ENCODE data around the gene TAPBP. TPM values are rescaled to one million over a fixed set of nuclear protein-coding genes. Genes with fewer than 3 reads are reported as not detected.

The TAPBP gene
- total and polyA plus RNA-seq, 3 donors from 2014 or later, result 34.6 to 128 (median 76.5) TPM

GRCh38 chr6:33339193-33339592 is 25.3 kb upstream of the TAPBP start:
- Histone ChIP-seq H3K27ac (no peak overlapping the region), H3K36me3 (ENCODE audit: low read depth, missing control alignments) (no peaks in the 10 kb centered on the region), H3K27me3 (no peaks in the 10 kb centered on the region), H3K4me1 (no peaks in the 10 kb centered on the region), H3K9me3 (no peaks in the 10 kb centered on the region), H3K4me3 (no peak overlapping the region)
- intact Hi-C loops (cut with DNase I; ENCODE audit: low total_unique reads), result no loop called here
- no peak for DNase-seq
- 84 to 90% methylated on average over 6 of the region's 6 CpGs for WGBS, 2 donors
- TF ChIP-seq CTCF (IDR thresholded peaks at IDR 0.05), result no peak
- no peak for TF ChIP-seq POLR2A (IDR thresholded peaks at IDR 0.05)

- 59 to 90% methylated on average over 3 of the region's 3 CpGs for WGBS, 2 donors
- Histone ChIP-seq H3K9me3 (no peaks in the 10 kb centered on the region), H3K27me3 (no peaks in the 10 kb centered on the region), H3K4me1 (no peaks in the 10 kb centered on the region), H3K36me3 (ENCODE audit: low read depth, missing control alignments) (no peaks in the 10 kb centered on the region), H3K4me3 (no peak overlapping the region), H3K27ac (no peak overlapping the region)
- intact Hi-C loops (cut with DNase I; ENCODE audit: low total_unique reads), result no loop called here
- DNase-seq, result no peak
- TF ChIP-seq POLR2A (IDR thresholded peaks at IDR 0.05), result no peak
- no peak for TF ChIP-seq CTCF (IDR thresholded peaks at IDR 0.05)
Observed at GRCh38 chr6:33336495-33336894, 22.6 kb upstream of the TAPBP start.

- no peak for TF ChIP-seq POLR2A (IDR thresholded peaks at IDR 0.05)
- TF ChIP-seq CTCF (IDR thresholded peaks at IDR 0.05), result no peak
- intact Hi-C loops (cut with DNase I; ENCODE audit: low total_unique reads), result no loop called here
- H3K9me3 ChIP-seq, result no peaks in the 10 kb centered on the region
- no peaks in the 10 kb centered on the region for H3K4me1 ChIP-seq
- 75% methylated on average over 4 of the region's 4 CpGs for WGBS, 2 donors
- no peak overlapping the region for H3K27ac ChIP-seq
- DNase-seq, result no peak
- H3K27me3 ChIP-seq, result no peaks in the 10 kb centered on the region
- H3K36me3 ChIP-seq (ENCODE audit: low read depth, missing control alignments), result no peaks in the 10 kb centered on the region
- no peak overlapping the region for H3K4me3 ChIP-seq
Observed at GRCh38 chr6:33335916-33336315, 22.0 kb upstream of the TAPBP start.

GRCh38 chr6:33333666-33334065 is 19.8 kb upstream of the TAPBP start:
- no peak overlapping the region for H3K4me3 ChIP-seq
- H3K36me3 ChIP-seq (ENCODE audit: low read depth, missing control alignments), result no peaks in the 10 kb centered on the region
- H3K9me3 ChIP-seq, result no peaks in the 10 kb centered on the region
- DNase-seq, result no peak
- no peaks in the 10 kb centered on the region for H3K27me3 ChIP-seq
- intact Hi-C loops (cut with DNase I; ENCODE audit: low total_unique reads), result no loop called here
- 92 to 94% methylated on average over 4 of the region's 4 CpGs for WGBS, 2 donors
- TF ChIP-seq POLR2A (IDR thresholded peaks at IDR 0.05) (no peak), CTCF (IDR thresholded peaks at IDR 0.05) (no peak)
- no peak overlapping the region for H3K27ac ChIP-seq
- no peaks in the 10 kb centered on the region for H3K4me1 ChIP-seq

- H3K27ac ChIP-seq, result no peak overlapping the region
- no peaks in the 10 kb centered on the region for H3K4me1 ChIP-seq
- no peak for TF ChIP-seq POLR2A (IDR thresholded peaks at IDR 0.05)
- TF ChIP-seq CTCF (IDR thresholded peaks at IDR 0.05), result no peak
- no peaks in the 10 kb centered on the region for H3K27me3 ChIP-seq
- H3K36me3 ChIP-seq (ENCODE audit: low read depth, missing control alignments), result no peaks in the 10 kb centered on the region
- no peak for DNase-seq
- no peak overlapping the region for H3K4me3 ChIP-seq
- intact Hi-C loops (cut with DNase I; ENCODE audit: low total_unique reads), result no loop called here
- WGBS, 2 donors, result 86% methylated on average over 10 of the region's 10 CpGs
- no peaks in the 10 kb centered on the region for H3K9me3 ChIP-seq
Observed at GRCh38 chr6:33330736-33331135, 16.9 kb upstream of the TAPBP start.

Data from testis (tissue), 3 donors.